WERI-Rb-1 (cell line): Measurements from ENCODE around the gene SLC30A1.

Experiments
- DNase-seq: peaks from one replicate; pipeline ENCODE4 v3.0.0-alpha.2; 2020
- H3K27ac ChIP-seq: fragments of 250-450 bp; sonication (Bioruptor Pico); 2 replicates; pipeline ENCODE4 v1.5.1; 2020; ENCODE audit warnings: mild to moderate bottlenecking, moderate library complexity
- H3K27me3 ChIP-seq: fragments of 250-450 bp; sonication (Bioruptor Pico); 2 replicates; pipeline ENCODE4 v1.5.1; 2021; ENCODE audit warnings: mild to moderate bottlenecking, low read depth, moderate library complexity; ENCODE audit not compliant: insufficient read depth, severe bottlenecking
- H3K36me3 ChIP-seq: fragments of 250-450 bp; sonication (Bioruptor Pico); 2 replicates; pipeline ENCODE4 v1.5.1; 2020; ENCODE audit warnings: mild to moderate bottlenecking, moderate library complexity
- H3K4me3 ChIP-seq: 2 replicates; pipeline ENCODE4 v1.5.1; 2011; ENCODE audit warnings: low read depth, mild to moderate bottlenecking, control low read depth, low read length
- H3K9me3 ChIP-seq: fragments of 250-450 bp; sonication (Bioruptor Pico); 2 replicates; pipeline ENCODE4 v1.5.1; 2021; ENCODE audit warnings: mild to moderate bottlenecking, moderate library complexity; ENCODE audit not compliant: severe bottlenecking
- CTCF ChIP-seq: IDR thresholded peaks from 2 replicates; pipeline ENCODE4 v1.5.1; 2011; ENCODE audit warnings: low read depth, mild to moderate bottlenecking, control low read depth, inconsistent platforms, low read length

The SLC30A1 gene

GRCh38 chr1:211537253-211537652 is 41.7 kb downstream of the SLC30A1 start:
- peaks cover 15% of the 10 kb centered on the region for H3K9me3 ChIP-seq
- no peak for TF ChIP-seq CTCF
- no peak overlapping the region for H3K4me3 ChIP-seq
- no peaks in the 10 kb centered on the region for H3K27me3 ChIP-seq
- H3K27ac ChIP-seq = peak overlapping the region; percentile 85
- H3K36me3 ChIP-seq = no peaks in the 10 kb centered on the region
- DNase-seq = no peak

GRCh38 chr1:211536606-211537005 is 42.4 kb downstream of the SLC30A1 start:
- H3K4me3 ChIP-seq = no peak overlapping the region
- no peak for DNase-seq
- peaks cover 15% of the 10 kb centered on the region for H3K9me3 ChIP-seq
- no peak overlapping the region for H3K27ac ChIP-seq
- no peaks in the 10 kb centered on the region for H3K36me3 ChIP-seq
- no peak for TF ChIP-seq CTCF
- H3K27me3 ChIP-seq = no peaks in the 10 kb centered on the region

GRCh38 chr1:211535346-211535745 is 43.6 kb downstream of the SLC30A1 start:
- H3K27ac ChIP-seq = no peak overlapping the region
- TF ChIP-seq CTCF = no peak
- no peaks in the 10 kb centered on the region for H3K36me3 ChIP-seq
- H3K9me3 ChIP-seq = peaks cover 5% of the 10 kb centered on the region
- no peak for DNase-seq
- H3K27me3 ChIP-seq = no peaks in the 10 kb centered on the region
- H3K4me3 ChIP-seq = no peak overlapping the region

GRCh38 chr1:211534545-211535291 is 44.2 kb downstream of the SLC30A1 start:
- Histone ChIP-seq H3K27me3 (no peaks in the 10 kb centered on the region), H3K9me3 (peaks cover under 1% of the 10 kb centered on the region), H3K36me3 (no peaks in the 10 kb centered on the region), H3K4me3 (no peak overlapping the region), H3K27ac (no peak overlapping the region)
- TF ChIP-seq CTCF = no peak
- DNase-seq = no peak

- Histone ChIP-seq H3K4me3 (no peak overlapping the region), H3K36me3 (no peaks in the 10 kb centered on the region), H3K9me3 (no peaks in the 10 kb centered on the region), H3K27ac (no peak overlapping the region), H3K27me3 (no peaks in the 10 kb centered on the region)
- no peak for DNase-seq
- no peak for TF ChIP-seq CTCF
These were observed 46.9 kb downstream of the SLC30A1 start for GRCh38 chr1:211532088-211532444.
